ENCODE data around the gene SMIM28. TPM values are rescaled to one million over a fixed set of nuclear protein-coding genes. Genes with fewer than 3 reads are reported as not detected.

The SMIM28 gene
- total and polyA plus RNA-seq, 2 donors from 2014 or later: not detected

DNA sequence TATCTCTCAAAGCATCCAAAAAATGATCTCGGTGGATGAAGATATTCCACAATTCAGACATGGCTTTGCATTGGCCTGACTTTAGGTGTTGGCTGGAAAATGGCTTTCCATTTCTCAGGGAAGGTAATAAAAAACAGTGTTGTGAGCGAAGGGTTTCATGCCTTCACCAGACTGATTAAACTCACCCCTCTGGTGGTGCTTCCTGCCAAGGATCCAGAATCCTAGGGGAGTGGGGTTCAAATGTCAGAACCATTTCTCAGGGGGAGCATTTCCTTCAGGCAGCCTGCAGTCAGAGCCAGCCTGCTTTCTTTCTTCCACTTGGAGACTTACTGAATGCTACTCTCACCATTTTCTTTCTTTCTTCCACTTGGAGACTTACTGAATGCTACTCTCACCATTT, 45.7 kb upstream of the SMIM28 start:
- Histone ChIP-seq H3K27me3 (ENCODE audit: control insufficient read depth, insufficient read depth, low read length) (no peaks in the 10 kb centered on the region), H3K9me3 (ENCODE audit: control insufficient read depth in 2 of 3, insufficient read depth in 1 of 3, low read length in 3 of 3) (no peaks in the 10 kb centered on the region), H3K4me1 (ENCODE audit: control insufficient read depth in 2 of 3, insufficient read depth in 2 of 3, low read depth in 1 of 3, low read length in 3 of 3) (no peaks in the 10 kb centered on the region), H3K9ac (ENCODE audit: low read length in 3 of 3) (no peak overlapping the region), H3K36me3 (ENCODE audit: control insufficient read depth in 2 of 3, insufficient read depth in 3 of 3, low read length in 3 of 3) (no peaks in the 10 kb centered on the region), H3K27ac (ENCODE audit: low read depth in 2 of 2, low read length in 2 of 2) (no peak overlapping the region), H3K4me3 (ENCODE audit: low read length in 3 of 3) (no peak overlapping the region)
- FAIRE-seq (no peak), DNase-seq (no peak)
- intact Hi-C loops (cut with DNase I): no loop called here
- TF ChIP-seq, protein P1, sequence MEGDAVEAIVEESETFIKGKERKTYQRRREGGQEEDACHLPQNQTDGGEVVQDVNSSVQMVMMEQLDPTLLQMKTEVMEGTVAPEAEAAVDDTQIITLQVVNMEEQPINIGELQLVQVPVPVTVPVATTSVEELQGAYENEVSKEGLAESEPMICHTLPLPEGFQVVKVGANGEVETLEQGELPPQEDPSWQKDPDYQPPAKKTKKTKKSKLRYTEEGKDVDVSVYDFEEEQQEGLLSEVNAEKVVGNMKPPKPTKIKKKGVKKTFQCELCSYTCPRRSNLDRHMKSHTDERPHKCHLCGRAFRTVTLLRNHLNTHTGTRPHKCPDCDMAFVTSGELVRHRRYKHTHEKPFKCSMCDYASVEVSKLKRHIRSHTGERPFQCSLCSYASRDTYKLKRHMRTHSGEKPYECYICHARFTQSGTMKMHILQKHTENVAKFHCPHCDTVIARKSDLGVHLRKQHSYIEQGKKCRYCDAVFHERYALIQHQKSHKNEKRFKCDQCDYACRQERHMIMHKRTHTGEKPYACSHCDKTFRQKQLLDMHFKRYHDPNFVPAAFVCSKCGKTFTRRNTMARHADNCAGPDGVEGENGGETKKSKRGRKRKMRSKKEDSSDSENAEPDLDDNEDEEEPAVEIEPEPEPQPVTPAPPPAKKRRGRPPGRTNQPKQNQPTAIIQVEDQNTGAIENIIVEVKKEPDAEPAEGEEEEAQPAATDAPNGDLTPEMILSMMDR (IDR thresholded peaks at IDR 0.05; ENCODE audit: borderline replicate concordance, extremely low read depth, insufficient read depth): no peak

DNA sequence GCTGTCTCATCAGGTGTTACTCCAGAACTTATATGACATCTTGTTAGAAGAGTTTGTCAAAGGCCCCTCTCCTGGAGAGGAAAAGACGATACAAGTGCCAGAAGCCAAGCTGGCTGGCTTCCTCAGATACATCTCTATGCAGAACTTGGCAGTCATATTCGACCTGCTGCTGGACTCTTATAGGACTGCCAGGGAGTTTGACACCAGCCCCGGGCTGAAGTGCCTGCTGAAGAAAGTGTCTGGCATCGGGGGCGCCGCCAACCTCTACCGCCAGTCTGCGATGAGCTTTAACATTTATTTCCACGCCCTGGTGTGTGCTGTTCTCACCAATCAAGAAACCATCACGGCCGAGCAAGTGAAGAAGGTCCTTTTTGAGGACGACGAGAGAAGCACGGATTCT, 43.7 kb upstream of the SMIM28 start:
- intact Hi-C loops (cut with DNase I): no loop called here
- Histone ChIP-seq H3K9me3 (ENCODE audit: control insufficient read depth in 2 of 3, insufficient read depth in 1 of 3, low read length in 3 of 3) (no peaks in the 10 kb centered on the region), H3K27ac (ENCODE audit: low read depth in 2 of 2, low read length in 2 of 2) (no peak overlapping the region), H3K4me1 (ENCODE audit: control insufficient read depth in 2 of 3, insufficient read depth in 2 of 3, low read depth in 1 of 3, low read length in 3 of 3) (no peaks in the 10 kb centered on the region), H3K9ac (ENCODE audit: low read length in 3 of 3) (no peak overlapping the region), H3K27me3 (ENCODE audit: control insufficient read depth, insufficient read depth, low read length) (no peaks in the 10 kb centered on the region), H3K36me3 (ENCODE audit: control insufficient read depth in 2 of 3, insufficient read depth in 3 of 3, low read length in 3 of 3) (no peaks in the 10 kb centered on the region), H3K4me3 (ENCODE audit: low read length in 3 of 3) (no peak overlapping the region)
- FAIRE-seq (no peak), DNase-seq (no peak)
- TF ChIP-seq, protein P1 (IDR thresholded peaks at IDR 0.05; ENCODE audit: borderline replicate concordance, extremely low read depth, insufficient read depth): no peak

DNA sequence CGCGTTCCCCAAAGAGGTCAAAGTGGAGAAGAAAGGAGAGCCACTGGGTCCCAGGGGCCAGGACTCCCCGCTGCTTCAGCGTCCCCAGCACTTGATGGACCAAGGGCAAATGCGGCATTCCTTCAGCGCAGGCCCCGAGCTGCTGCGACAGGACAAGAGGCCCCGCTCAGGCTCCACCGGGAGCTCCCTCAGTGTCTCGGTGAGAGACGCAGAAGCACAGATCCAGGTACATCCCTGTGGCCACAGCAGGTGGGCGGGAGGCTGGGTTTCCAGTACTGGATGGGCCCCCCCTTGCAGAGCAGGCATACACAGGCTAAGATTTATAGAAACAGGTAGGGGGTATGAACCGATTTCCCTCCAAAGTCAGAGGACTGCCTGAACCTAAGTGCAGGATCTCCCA, 42.7 kb upstream of the SMIM28 start:
- FAIRE-seq (no peak), DNase-seq (peak in 1 of 5 donors; percentile 64)
- Histone ChIP-seq H3K4me1 (ENCODE audit: control insufficient read depth in 2 of 3, insufficient read depth in 2 of 3, low read depth in 1 of 3, low read length in 3 of 3) (no peaks in the 10 kb centered on the region), H3K27ac (ENCODE audit: low read depth in 2 of 2, low read length in 2 of 2) (no peak overlapping the region), H3K4me3 (ENCODE audit: low read length in 3 of 3) (no peak overlapping the region), H3K27me3 (ENCODE audit: control insufficient read depth, insufficient read depth, low read length) (no peaks in the 10 kb centered on the region), H3K9ac (ENCODE audit: low read length in 3 of 3) (no peak overlapping the region), H3K36me3 (ENCODE audit: control insufficient read depth in 2 of 3, insufficient read depth in 3 of 3, low read length in 3 of 3) (no peaks in the 10 kb centered on the region), H3K9me3 (ENCODE audit: control insufficient read depth in 2 of 3, insufficient read depth in 1 of 3, low read length in 3 of 3) (no peaks in the 10 kb centered on the region)
- TF ChIP-seq, protein P1 (IDR thresholded peaks at IDR 0.05; ENCODE audit: borderline replicate concordance, extremely low read depth, insufficient read depth): no peak
- intact Hi-C loops (cut with DNase I): no loop called here

DNA sequence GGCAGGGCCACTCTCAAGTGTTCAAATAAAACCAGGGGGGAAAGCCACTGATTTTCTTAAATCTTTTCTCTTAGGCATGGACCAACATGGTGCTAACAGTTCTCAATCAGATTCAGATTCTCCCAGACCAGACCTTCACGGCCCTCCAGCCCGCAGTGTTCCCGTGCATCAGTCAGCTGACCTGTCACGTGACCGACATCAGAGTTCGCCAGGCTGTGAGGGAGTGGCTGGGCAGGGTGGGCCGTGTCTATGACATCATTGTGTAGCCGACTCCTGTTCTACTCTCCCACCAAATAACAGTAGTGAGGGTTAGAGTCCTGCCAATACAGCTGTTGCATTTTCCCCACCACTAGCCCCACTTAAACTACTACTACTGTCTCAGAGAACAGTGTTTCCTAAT, 41.5 kb upstream of the SMIM28 start:
- DNase-seq (no peak), FAIRE-seq (no peak)
- H3K4me1 ChIP-seq (ENCODE audit: control insufficient read depth in 2 of 3, insufficient read depth in 2 of 3, low read depth in 1 of 3, low read length in 3 of 3): no peaks in the 10 kb centered on the region
- H3K27ac ChIP-seq (ENCODE audit: low read depth in 2 of 2, low read length in 2 of 2): no peak overlapping the region
- no peak overlapping the region for H3K9ac ChIP-seq (ENCODE audit: low read length in 3 of 3)
- intact Hi-C loops (cut with DNase I): no loop called here
- no peaks in the 10 kb centered on the region for H3K27me3 ChIP-seq (ENCODE audit: control insufficient read depth, insufficient read depth, low read length)
- TF ChIP-seq, protein P1 (IDR thresholded peaks at IDR 0.05; ENCODE audit: borderline replicate concordance, extremely low read depth, insufficient read depth): no peak
- H3K9me3 ChIP-seq (ENCODE audit: control insufficient read depth in 2 of 3, insufficient read depth in 1 of 3, low read length in 3 of 3): no peaks in the 10 kb centered on the region
- no peaks in the 10 kb centered on the region for H3K36me3 ChIP-seq (ENCODE audit: control insufficient read depth in 2 of 3, insufficient read depth in 3 of 3, low read length in 3 of 3)
- no peak overlapping the region for H3K4me3 ChIP-seq (ENCODE audit: low read length in 3 of 3)
